Stimulated activated CD4-positive, alpha-beta T cell treated with anti-CD3 and anti-CD28 coated beads, Interleukin-1b, Interleukin-23, amount 100 ng/mL, for 4 hours (primary cell): ENCODE data around the gene NFX1.
A peak's percentile ranks its signal among the peaks of the same experiment; 100 is the strongest.

Experiments used
- DNase-seq, 2 donors: peaks; one replicate each; pipeline ENCODE4 v3.0.0-alpha.2; 2020; ENCODE audit warnings: low read depth in 2 of 2

Gene NFX1

DNA sequence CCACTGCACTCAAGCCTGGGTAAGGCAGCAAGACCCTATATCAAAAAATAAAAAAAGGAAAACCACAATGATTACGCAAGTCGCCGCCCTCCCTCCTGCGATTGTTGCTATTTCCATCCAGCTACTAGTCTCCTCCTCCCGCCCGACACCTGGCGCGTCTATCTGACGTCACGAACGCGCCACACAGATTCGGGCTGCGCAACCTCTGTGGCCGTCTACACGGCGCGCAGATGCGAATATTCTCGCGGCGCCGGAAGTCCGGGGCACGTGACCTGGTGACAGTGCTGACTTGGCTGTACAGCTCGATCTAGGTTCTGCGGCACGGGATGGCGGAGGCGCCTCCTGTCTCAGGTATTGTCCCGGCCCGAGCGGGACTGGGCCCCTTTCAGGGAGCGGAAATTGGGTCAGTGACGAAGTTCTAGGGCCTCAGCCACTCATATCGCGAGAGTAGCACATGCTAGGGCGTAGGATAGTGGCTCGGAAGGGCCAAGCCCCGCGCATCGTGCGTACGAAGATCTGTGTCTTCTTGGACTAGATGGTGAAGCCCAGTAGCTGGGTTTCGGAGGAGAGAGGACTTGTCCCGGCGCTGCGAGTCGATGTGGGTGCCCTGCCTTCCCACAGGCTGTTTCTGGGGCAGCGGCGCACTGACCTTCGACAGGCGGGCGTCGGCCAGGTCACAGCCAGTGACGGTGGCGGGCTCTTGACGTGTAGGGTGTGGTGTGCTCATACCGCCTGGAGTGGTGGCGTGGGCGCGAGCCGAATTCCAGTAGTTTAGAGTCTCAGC, at the start of gene NFX1:
Gene NFX1 (plus strand): TSS at position 270 of the 784 bp plus-strand sequence. CDS start 57 bp downstream, at position 327.
- peak; percentile 94 to 95 for DNase-seq

DNA sequence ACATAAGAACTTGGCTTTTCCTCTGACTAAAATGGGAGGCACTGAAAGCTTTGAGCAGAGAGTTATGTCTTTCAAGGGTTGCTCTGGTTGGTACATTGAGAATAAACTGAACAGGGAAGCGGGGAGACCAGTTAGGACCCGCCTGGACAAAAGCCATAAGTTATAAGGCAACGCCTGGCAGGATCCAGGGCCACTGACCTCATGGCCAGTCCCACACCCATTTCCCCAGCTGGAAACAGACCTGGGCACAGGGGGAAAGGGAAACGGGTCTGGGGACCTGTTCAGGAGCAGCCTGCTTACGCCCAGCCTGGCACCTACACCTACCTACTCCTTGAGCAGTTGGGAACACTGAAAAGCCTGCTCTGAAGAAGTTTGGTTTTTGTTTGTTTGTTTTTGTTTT, 49.0 kb upstream of the NFX1 start:
- DNase-seq, result no peak

GRCh38 chr9:33242609-33243134, 47.6 kb upstream of the NFX1 start:
- no peak for DNase-seq

GRCh38 chr9:33244137-33244784, 46.1 kb upstream of the NFX1 start:
- DNase-seq, result no peak

DNA sequence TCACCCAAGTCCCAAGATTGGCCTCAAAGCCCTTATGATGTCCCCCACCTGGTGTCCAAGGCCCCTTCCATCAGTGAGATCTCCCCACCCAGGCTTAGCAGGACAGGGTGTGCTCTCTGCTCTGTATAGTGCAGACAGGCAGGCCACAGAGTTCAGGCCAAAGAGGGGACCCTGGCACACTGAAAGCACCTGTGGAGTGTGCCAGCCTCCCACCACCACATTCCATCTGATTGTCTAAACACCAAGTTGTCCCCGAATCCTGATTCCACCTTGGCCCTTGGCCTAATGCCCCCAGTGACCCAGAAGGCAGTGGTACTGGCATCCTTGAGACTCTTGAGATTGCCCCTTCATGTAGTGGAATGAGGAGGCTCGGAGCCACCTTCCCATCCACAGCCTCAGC, 45.0 kb upstream of the NFX1 start:
- no peak for DNase-seq

DNA sequence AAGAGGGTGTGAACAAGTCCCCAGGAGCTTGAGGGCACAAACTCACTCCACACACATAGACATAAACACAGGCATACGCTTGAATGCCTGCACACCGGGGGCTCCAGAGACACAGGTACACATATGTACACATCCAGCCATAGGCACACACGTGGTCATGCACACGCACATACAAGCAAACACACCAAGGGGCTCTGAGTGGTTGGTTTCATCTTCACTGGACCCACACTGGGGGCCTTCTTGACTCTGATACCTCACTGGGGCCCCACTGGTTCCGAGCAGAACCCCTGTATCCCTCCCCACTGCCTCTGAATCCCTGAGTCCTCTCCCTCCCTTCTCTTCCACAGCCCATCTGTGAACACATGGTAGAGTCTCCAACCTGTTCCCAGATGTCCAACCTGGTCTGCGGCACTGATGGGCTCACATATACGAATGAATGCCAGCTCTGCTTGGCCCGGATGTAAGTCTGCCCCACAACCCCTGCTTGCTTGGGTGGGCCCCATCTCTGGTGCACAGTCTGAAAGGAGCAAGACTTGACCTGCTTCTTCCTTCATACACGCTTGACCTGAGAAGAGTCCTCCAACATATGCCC, 44.0 kb upstream of the NFX1 start:
- DNase-seq, result no peak

GRCh38 chr9:33248606-33249005, 41.7 kb upstream of the NFX1 start:
- no peak for DNase-seq

DNA sequence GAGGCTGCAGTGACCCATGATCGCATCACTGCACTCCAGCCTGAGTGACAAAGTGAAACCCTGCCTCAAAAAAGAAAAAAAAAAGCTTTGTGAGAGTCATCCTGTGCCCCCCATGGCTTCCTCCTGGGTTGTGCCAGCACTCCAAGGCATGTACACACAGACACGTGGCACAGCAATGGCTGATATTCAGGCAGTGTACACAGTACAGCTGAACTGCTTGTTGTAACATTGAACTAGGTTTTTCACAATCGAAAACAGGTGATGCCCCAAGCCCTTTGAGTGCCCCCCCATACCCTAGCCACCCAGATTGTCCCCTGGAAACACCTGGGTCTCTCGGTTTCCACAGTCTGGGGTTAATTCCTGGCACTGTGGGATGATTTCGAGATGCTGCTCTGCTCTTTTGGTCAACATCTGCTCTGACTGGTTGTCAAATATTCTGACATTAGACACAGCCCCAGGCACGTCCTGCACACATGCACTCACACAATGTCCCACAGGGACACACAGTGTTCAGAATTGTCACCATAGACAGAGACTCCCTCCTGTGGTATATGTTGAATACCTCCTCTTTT, 41.1 kb upstream of the NFX1 start:
- no peak for DNase-seq

DNA sequence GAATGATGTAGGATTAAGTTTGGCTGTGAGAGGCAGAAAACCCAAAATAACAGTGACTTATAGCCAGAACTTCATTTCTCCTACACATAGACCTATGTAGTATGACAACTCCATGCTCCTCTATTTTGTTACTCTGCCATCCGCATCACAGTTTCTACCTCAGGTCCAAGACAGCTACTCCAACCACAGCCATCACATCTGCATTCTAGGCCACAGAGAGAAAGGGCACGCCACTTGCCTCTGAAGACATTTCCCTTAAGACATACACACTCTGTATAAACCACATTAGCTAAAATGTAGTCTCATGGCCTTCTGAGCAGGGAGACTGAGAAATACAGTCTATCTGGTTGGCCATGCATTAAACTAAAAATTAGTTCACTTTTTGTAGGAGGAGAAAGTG, 40.3 kb upstream of the NFX1 start:
- DNase-seq, result no peak

DNA sequence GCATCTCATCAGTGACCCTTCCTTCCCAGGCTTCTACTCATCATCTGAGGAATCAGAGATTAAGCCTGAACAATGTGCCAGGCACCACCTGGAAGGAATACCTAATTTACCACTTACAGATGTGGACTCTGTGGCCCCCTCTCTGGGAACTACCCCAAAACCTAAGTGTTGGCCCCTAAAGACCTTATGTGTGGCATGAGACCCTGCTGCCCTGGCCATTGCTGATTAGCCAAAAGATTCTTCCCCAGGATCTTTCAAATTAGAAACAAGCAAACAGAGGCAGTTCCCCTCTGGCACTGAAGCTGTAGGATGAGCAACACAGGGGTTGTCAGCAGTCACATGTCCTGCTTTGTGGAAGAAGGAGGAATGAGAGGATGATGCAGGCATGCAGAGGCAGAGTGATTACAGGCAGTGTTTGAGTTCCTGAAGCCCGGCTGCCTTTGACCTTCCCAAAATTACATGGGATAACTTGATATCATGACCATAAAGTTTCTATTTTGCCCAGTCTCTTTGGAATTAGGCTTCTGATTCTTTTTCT, 39.8 kb upstream of the NFX1 start:
- DNase-seq, result no peak

GRCh38 chr9:33254211-33254610, 36.1 kb upstream of the NFX1 start:
- no peak for DNase-seq

DNA sequence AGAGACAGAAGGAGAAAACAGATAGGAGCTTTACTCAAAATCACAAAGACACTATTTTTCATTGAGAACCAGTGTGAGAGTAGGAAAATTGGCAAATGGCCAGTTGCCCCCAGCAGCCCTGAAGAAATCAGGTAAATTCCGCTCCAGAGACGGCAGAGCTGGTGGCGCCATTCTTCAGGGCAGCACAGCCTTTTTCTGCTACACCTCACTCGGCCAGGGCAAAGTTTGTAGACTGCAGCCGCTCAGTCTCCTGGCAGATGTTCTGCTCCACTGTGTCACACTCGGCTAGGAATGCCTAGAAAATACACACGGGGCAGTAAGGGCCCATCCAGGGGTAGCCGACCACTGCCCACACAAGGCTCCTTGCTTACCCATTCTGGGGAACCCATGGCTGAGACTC, 35.3 kb upstream of the NFX1 start:
- no peak for DNase-seq

GRCh38 chr9:33255471-33255870, 34.8 kb upstream of the NFX1 start:
- no peak for DNase-seq

DNA sequence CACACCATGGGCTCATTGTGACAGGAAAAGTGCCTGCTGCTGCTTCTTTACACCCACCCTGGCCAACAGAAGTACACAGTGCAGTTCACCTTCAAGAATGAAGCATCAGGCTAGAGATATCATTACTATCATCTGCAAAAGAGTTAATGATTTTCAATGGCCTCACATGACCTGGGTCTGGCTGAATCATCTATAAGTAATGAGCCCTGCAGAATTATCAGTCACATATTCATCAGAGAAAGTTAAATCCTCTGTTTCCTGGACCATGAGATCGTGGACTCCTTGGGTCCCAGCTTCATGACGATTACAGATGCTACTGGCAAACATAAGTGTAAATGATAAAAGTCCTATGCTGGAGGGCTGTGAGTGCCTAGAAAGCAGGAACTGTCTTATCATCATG, 34.1 kb upstream of the NFX1 start:
- no peak for DNase-seq

GRCh38 chr9:33257276-33257675, 33.0 kb upstream of the NFX1 start:
- DNase-seq, result no peak

DNA sequence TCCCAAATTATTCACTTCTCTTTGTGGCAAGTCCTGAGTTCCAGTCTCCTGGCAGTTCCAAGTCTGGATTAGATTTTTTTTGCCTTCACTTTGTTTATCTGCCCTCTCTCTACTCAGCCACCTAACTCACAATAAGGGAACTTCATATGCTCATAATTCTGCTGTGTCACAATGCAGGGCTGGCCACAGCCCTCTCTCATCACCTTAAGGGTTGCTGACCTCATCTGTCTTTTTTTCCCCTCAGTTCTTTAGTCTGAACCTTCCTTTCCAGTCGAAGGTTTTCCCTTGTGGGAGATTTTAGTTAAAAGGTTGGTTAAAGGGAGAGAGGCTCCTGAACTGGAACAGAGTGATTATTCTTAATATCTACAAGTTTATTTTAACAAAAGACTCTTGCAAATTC, 29.9 kb upstream of the NFX1 start:
- no peak for DNase-seq

- DNase-seq, result peak in 1 of 2 donors; percentile 10
Measured at GRCh38 chr9:33263131-33264002, 26.9 kb upstream of the NFX1 start.

GRCh38 chr9:33264003-33264472, 26.3 kb upstream of the NFX1 start:
- DNase-seq, result peak in 1 of 2 donors; percentile 18

- DNase-seq, result peak; percentile 100
Measured at GRCh38 chr9:33264473-33265177, 25.7 kb upstream of the NFX1 start, which contains the start of the genes BAG1 and CHMP5. Gene BAG1, minus strand, starts transcription at chr9:33264708. Gene CHMP5, plus strand, starts transcription at chr9:33265049. Its CDS starts 30 bp downstream, at chr9:33265079.

DNA sequence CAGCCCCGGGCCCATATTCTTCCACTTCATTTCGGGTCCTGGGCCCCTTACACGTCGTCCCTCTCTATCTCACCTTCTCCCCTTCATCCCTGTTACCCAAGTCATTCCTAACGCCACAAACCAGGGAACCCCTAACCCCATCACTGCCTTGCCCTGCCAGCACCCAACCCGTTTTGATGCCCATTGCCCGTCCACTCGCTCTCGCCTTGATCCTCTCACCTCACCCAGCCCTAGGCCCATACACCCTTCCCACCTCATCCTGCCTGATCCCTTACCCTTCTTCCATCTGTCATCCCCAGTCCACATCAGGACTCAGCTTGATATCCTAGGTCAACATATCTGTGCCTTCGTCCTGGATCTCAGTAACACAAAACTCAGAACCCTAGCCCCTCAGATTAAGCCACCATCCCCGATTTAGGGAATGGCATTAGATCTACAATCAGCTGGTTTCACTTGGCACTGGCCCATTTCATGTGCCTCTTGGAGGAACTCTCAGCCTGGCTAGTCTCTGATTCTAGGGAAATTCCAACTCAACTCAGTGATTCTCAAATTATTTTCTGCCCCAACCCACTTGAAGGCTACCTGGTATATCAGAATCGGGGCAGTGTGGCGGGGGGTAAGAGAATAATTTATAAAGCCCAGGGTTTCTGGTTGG, 25.0 kb upstream of the NFX1 start:
- DNase-seq, result no peak
